DMS114 treated with DMSO at 0.1 percent for 48 hours (cell line): Measurements from ENCODE around the gene FEM1C.

Experiments
- DNase-seq: peaks from one replicate; lab custom pipeline; 2025; ENCODE audit not compliant: unreplicated experiment; lab: John Stamatoyannopoulos, UW

The FEM1C gene

GRCh38 chr5:115522832-115523403, 21.7 kb downstream of the FEM1C start:
- no peak for DNase-seq

- no peak for DNase-seq
Measured at GRCh38 chr5:115520191-115520590, 24.4 kb downstream of the FEM1C start.

GRCh38 chr5:115516372-115516771, 28.2 kb downstream of the FEM1C start:
- no peak for DNase-seq

GRCh38 chr5:115514220-115514619, 30.4 kb downstream of the FEM1C start:
- no peak for DNase-seq

GRCh38 chr5:115511632-115512031, 32.9 kb downstream of the FEM1C start:
- no peak for DNase-seq

- no peak for DNase-seq
Measured at GRCh38 chr5:115510145-115510645, 34.4 kb downstream of the FEM1C start.

GRCh38 chr5:115509547-115509946, 35.0 kb downstream of the FEM1C start:
- no peak for DNase-seq

GRCh38 chr5:115507681-115508080, 36.9 kb downstream of the FEM1C start:
- DNase-seq = no peak

GRCh38 chr5:115503420-115503819, 41.2 kb downstream of the FEM1C start:
- no peak for DNase-seq

- no peak for DNase-seq
Measured at GRCh38 chr5:115501464-115502210, 42.9 kb downstream of the FEM1C start.

- no peak for DNase-seq
Measured at GRCh38 chr5:115500225-115500624, 44.4 kb downstream of the FEM1C start.

- DNase-seq = no peak
Measured at GRCh38 chr5:115496936-115497576, 47.5 kb downstream of the FEM1C start.

GRCh38 chr5:115494570-115495289, 49.8 kb downstream of the FEM1C start:
- no peak for DNase-seq

GRCh38 chr5:115490596-115490995, 54.0 kb downstream of the FEM1C start:
- no peak for DNase-seq

- no peak for DNase-seq
Measured at GRCh38 chr5:115489733-115490132, 54.8 kb downstream of the FEM1C start.

- no peak for DNase-seq
Measured at GRCh38 chr5:115487756-115488155, 56.8 kb downstream of the FEM1C start.

GRCh38 chr5:115487168-115487567, 57.4 kb downstream of the FEM1C start:
- no peak for DNase-seq

GRCh38 chr5:115486728-115487127, 57.8 kb downstream of the FEM1C start:
- no peak for DNase-seq

- no peak for DNase-seq
Measured at GRCh38 chr5:115484368-115484767, 60.2 kb downstream of the FEM1C start.

GRCh38 chr5:115480900-115481299, 63.7 kb downstream of the FEM1C start:
- no peak for DNase-seq

- DNase-seq = no peak
Measured at GRCh38 chr5:115480271-115480670, 64.3 kb downstream of the FEM1C start.
